Omental fat pad (tissue), 4 donors: ENCODE measurements around the gene NXPE2. TPM values are rescaled to one million over a fixed set of nuclear protein-coding genes. Genes with fewer than 3 reads are reported as not detected.

Source experiments
- ATAC-seq: fragments of 150-250 bp; one replicate; pipeline ENCODE4 v1.9.1; 2016; ENCODE audit warnings: mild to moderate bottlenecking, moderate library complexity; ENCODE audit not compliant: low FRiP score
- DNase-seq: peaks from one replicate; pipeline ENCODE4 v3.0.0-alpha.2; 2019; ENCODE audit warnings: low spot score
- CTCF ChIP-seq, 3 donors: fragments of 450-650 bp; IDR thresholded peaks; one replicate each; pipeline ENCODE4 v1.5.1; 2016 to 2017; ENCODE audit warnings: antibody characterized with exemption in 3 of 3, mild to moderate bottlenecking in 3 of 3, moderate library complexity in 2 of 3
- total RNA-seq, 4 donors: library from RNA; depleted of rRNA; stranded (reverse); fragments of >200 nt; gene quantifications; one replicate each; pipeline ENCODE4 v1.1.0, GENCODE V29; 2016

Gene NXPE2
- total RNA-seq, 4 donors from 2014 or later, result 0.19 TPM; not detected in 3

DNA sequence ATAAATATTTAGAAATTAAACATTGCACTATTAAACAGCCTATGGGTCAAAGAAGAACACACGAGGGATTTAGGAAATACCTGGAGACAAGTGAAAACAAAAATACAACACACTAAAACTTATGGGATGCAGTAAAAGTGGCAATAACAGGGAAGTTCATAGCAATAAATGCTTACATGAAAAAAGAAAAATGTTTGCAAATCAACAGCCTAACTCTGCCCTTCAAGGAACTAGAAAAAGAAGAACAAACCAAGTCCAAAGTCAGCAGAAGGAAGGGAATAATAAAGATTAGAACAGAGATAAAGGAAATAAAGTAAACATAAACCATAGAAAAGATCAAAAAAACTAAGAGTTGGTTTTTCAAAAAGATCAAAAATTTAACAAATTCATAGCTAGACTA, 31.6 kb downstream of the NXPE2 start:
- no peak for TF ChIP-seq CTCF (IDR thresholded peaks at IDR 0.05)
- DNase-seq (no peak), ATAC-seq (no peak)

- DNase-seq (no peak), ATAC-seq (no peak)
- no peak for TF ChIP-seq CTCF (IDR thresholded peaks at IDR 0.05)
Measured at GRCh38 chr11:114713756-114714155, 35.4 kb downstream of the NXPE2 start.

DNA sequence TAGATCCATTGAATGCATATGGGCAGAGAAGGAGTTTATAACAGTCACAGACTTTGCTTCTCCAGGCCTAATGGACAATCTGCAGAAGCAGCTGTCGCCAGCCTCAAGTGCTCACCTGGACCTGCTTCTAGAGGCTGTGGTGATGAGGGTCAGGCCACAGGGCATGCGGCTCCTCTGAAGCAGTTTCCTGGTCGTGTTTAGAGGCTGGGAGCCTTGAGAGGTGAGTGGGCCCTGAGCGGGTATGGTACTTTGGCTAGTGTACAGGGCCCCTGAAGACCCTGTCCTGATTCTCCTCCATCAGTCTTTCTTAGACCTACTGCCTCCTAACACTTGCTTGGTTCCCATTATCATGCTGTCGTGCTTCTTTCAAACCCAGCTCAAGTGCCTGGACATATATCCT, 41.2 kb downstream of the NXPE2 start:
- DNase-seq, result no peak
- no peak for TF ChIP-seq CTCF (IDR thresholded peaks at IDR 0.05)
- ATAC-seq, result no peak

DNA sequence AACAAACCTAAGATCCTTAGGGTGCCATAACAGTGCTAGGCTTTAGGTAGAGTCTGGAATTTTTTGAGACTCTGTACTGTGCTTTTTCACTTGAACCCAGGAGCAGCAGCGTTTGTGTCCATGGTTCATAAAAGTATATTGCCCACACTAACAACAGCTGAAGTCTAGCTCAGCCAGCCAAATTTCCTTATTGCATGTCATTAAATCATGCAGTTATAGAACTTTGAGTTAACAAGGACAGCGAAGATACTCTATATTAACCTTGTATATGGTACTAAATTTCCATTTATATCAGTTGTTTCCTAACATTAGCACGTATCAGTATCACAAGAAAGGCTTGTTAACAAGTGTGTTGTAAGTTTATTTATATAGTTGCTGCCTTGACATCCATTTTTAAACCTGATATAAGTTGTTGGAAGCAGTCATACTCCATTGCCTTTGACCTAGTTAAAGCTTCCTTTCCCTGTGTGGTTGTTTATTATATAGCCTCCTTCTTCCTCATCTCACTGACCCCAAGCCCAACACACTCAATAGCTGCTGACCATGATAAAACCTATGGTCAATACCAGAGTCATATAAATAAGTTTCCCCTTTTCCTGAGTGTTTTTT, 46.7 kb downstream of the NXPE2 start:
- ATAC-seq (no peak), DNase-seq (no peak)
- no peak for TF ChIP-seq CTCF (IDR thresholded peaks at IDR 0.05)

GRCh38 chr11:114725623-114726022, 47.3 kb downstream of the NXPE2 start:
- DNase-seq (no peak), ATAC-seq (no peak)
- TF ChIP-seq CTCF (IDR thresholded peaks at IDR 0.05), result no peak

- no peak for TF ChIP-seq CTCF (IDR thresholded peaks at IDR 0.05)
- ATAC-seq, result no peak
- no peak for DNase-seq
Measured at GRCh38 chr11:114736806-114737205, 58.5 kb downstream of the NXPE2 start.

DNA sequence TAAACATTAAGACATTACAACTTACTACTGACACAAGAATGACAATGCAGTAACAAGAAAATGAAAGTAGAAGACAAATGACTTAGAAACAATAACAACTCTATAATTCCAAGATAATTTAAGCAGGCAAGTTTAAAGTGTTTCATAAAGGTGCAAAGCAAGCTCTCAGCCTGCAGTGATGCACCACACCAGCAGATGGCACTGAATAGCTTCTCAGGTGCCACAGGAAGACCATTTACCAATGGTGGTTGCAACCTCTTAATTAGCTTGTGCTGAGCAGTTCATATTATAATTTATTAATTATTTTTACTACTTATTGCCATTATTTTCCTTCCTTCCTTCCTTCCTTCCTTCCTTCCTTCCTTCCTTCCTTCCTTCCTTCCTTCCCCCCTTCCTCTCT, 60.6 kb downstream of the NXPE2 start:
- DNase-seq (no peak), ATAC-seq (no peak)
- TF ChIP-seq CTCF (IDR thresholded peaks at IDR 0.05), result no peak
